ENCODE results near the gene SEC24D. TPM values are rescaled to one million over a fixed set of nuclear protein-coding genes. Genes with fewer than 3 reads are reported as not detected.
A peak's percentile ranks its signal among the peaks of the same experiment; 100 is the strongest.

The SEC24D gene
- total RNA-seq, 3 donors from 2014 or later = 24.5 to 63.6 (median 50.8) TPM

- TF ChIP-seq CTCF (IDR thresholded peaks at IDR 0.05) (no peak), POLR2A (IDR thresholded peaks at IDR 0.05) (no peak), POLR2AphosphoS5 (IDR thresholded peaks at IDR 0.05) (no peak)
- no peak for DNase-seq (ENCODE audit: low spot score in 2 of 2)
- Histone ChIP-seq H3K27me3 (no peaks in the 10 kb centered on the region), H3K4me3 (no peak overlapping the region), H3K9me3 (no peaks in the 10 kb centered on the region), H3K36me3 (no peaks in the 10 kb centered on the region), H3K4me1 (no peaks in the 10 kb centered on the region), H3K27ac (peak overlapping the region; percentile 1 to 48)
- intact Hi-C loops (cut with DNase I; ENCODE audit: low total_unique reads) = no loop called here
These were observed 84.2 kb downstream of the SEC24D start for GRCh38 chr4:118751629-118752323.

GRCh38 chr4:118749347-118749988 is 86.5 kb downstream of the SEC24D start:
- H3K4me1 ChIP-seq = peaks cover 0 to 7% of the 10 kb centered on the region in 2 donors
- no peaks in the 10 kb centered on the region for H3K9me3 ChIP-seq
- DNase-seq (ENCODE audit: low spot score in 2 of 2) = no peak
- no peak overlapping the region for H3K4me3 ChIP-seq
- H3K27ac ChIP-seq = no peak overlapping the region
- TF ChIP-seq POLR2AphosphoS5 (IDR thresholded peaks at IDR 0.05) (no peak), CTCF (IDR thresholded peaks at IDR 0.05) (no peak), POLR2A (IDR thresholded peaks at IDR 0.05) (no peak)
- intact Hi-C loops (cut with DNase I; ENCODE audit: low total_unique reads) = no loop called here
- H3K36me3 ChIP-seq = no peaks in the 10 kb centered on the region
- no peaks in the 10 kb centered on the region for H3K27me3 ChIP-seq

GRCh38 chr4:118746251-118746919 is 89.5 kb downstream of the SEC24D start:
- Histone ChIP-seq H3K4me1 (peaks cover 0 to 7% of the 10 kb centered on the region in 2 donors), H3K27ac (peak overlapping the region; percentile 62 to 75), H3K36me3 (no peaks in the 10 kb centered on the region), H3K27me3 (no peaks in the 10 kb centered on the region), H3K4me3 (no peak overlapping the region), H3K9me3 (no peaks in the 10 kb centered on the region)
- intact Hi-C loops (cut with DNase I; ENCODE audit: low total_unique reads) = no loop called here
- peak in 1 of 2 donors; percentile 72 for DNase-seq (ENCODE audit: low spot score in 2 of 2)
- TF ChIP-seq POLR2A (IDR thresholded peaks at IDR 0.05) (no peak), CTCF (IDR thresholded peaks at IDR 0.05) (no peak), POLR2AphosphoS5 (IDR thresholded peaks at IDR 0.05) (peak in 1 of 3 donors; percentile 46)

- peaks cover 0 to 7% of the 10 kb centered on the region in 2 donors for H3K4me1 ChIP-seq
These were observed 90.6 kb downstream of the SEC24D start for GRCh38 chr4:118745357-118745756.

More at GRCh38 chr4:118745357-118745756, 90.6 kb downstream of the SEC24D start:
- H3K27ac ChIP-seq = peak overlapping the region; percentile 62 to 75
- H3K27me3 ChIP-seq = no peaks in the 10 kb centered on the region
- TF ChIP-seq CTCF (IDR thresholded peaks at IDR 0.05) (no peak), POLR2AphosphoS5 (IDR thresholded peaks at IDR 0.05) (no peak), POLR2A (IDR thresholded peaks at IDR 0.05) (no peak)
- intact Hi-C loops (cut with DNase I; ENCODE audit: low total_unique reads) = no loop called here
- no peaks in the 10 kb centered on the region for H3K9me3 ChIP-seq
- H3K4me3 ChIP-seq = no peak overlapping the region
- no peaks in the 10 kb centered on the region for H3K36me3 ChIP-seq
- no peak for DNase-seq (ENCODE audit: low spot score in 2 of 2)

All from breast epithelium (tissue), 4 donors.